GM15510 (cell line): Measurements from ENCODE around the gene MCTP2.

Experiments used
- POLR2A ChIP-seq: IDR thresholded peaks from 3 replicates; pipeline ENCODE4 v1.6.1; 2011; ENCODE audit warnings: borderline replicate concordance; ENCODE audit not compliant: insufficient read length; ENCODE audit errors: extremely low read depth

The MCTP2 gene

DNA sequence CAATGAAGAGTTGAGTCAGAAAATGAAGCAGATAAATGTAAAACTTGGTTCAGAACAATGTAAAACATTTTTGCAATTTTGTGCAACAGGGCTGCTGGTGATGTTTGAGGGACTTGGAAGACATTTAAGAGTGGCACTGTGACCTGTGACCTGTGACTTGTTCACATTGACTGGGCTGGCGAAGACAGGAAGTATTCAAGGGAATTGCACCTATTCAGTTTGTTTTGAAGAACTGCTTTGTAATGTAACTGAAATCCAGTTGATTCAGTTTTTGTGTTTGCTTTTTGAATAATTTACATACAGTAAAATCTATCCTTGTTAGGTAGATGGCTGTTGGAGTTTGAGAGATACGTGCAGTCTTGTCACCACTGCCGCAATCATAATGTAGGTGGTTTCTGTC lies 35.4 kb downstream of the MCTP2 start:
- TF ChIP-seq POLR2A, result no peak

GRCh38 chr15:94269954-94270353 lies 38.6 kb downstream of the MCTP2 start:
- TF ChIP-seq POLR2A, result no peak

- TF ChIP-seq POLR2A, result no peak
These were observed 39.2 kb downstream of the MCTP2 start for GRCh38 chr15:94270570-94270969.

DNA sequence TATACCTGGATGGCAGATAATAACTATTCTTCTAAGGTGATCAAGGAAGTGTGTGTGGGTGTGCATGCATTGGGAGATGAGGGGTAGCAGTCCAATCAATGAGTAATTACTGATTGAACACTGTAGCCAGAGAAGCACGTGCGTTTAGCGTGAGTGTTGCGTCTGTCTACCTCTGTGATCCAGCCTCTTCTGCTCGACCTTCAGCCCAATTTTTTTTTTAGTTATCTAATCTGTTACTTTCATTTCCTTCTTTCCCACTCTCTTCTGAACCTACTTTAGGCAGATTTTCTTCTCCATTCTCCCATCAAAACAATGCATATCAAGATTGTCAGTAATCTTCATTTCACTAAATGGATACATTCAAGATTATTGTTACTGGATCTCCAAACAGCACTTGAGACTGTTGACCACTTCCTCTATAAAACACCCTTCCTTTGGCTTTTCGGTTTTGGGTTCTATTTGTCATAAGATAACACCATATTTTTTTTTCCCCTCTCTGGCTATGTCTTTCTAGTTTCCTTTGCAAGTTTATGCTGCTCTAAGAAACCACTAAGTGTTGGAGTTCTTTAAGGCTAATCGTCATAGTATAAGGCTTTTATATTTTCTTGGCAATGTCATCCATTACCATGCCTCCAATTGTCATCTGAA lies 41.0 kb downstream of the MCTP2 start:
- no peak for TF ChIP-seq POLR2A

DNA sequence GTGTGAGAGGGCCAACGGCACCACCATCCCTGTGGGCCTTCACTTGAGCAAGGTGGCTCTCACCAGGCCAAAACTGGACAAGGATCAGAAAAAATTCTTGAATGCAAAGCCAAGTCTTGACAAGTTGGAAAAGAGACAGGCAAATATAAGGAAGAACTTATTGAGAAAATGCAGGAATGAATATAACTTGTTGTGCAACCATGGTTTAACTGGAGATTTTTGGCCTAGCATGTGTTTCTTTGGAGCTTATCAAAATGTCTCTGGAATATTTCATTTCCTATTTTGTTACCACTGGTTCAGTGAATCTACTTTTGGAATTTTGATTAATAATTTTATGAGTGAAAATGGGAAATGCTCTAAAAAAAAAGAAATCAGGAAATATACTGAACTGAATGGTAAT lies 42.5 kb downstream of the MCTP2 start:
- TF ChIP-seq POLR2A, result no peak

GRCh38 chr15:94274745-94275144 lies 43.4 kb downstream of the MCTP2 start:
- TF ChIP-seq POLR2A, result no peak

DNA sequence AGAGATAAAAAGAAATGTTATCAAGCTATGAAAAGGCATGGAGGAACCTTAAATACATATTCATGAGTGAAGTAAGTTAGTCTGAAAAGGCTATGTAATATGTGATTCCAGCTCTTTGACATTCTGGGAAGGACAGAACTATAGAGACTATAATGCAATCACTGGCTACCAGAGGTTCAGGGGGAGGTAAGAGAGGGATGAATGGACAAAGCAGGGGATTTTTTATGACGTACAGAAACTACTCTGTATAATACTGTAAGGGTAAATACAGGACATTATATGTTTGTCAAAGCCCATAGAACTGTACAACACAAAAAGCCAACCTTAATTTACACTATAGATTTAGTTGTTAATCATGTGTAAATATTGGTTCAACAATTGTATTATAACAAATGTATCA lies 46.1 kb downstream of the MCTP2 start:
- no peak for TF ChIP-seq POLR2A

- TF ChIP-seq POLR2A, result no peak
These were observed 48.4 kb downstream of the MCTP2 start for GRCh38 chr15:94279736-94280135.

DNA sequence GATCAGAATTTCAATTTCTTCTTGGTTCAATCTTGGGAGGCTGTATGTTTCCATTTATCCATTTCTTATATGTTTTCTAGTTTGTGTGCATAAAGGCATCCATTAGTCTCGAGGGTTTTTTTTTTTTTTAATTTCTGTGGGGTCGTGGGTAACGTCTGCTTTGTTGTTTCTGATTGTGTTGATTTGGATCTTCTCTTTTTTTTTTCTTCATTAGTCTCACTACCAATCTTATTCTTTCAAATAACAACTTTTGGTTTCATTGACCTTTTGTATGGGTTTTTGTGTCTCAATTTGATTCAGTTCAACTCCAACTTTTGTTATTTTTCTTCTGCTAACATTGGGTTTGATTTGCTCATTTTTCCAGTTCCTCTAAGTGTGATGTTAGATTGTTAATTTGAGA lies 48.9 kb downstream of the MCTP2 start:
- no peak for TF ChIP-seq POLR2A

GRCh38 chr15:94282269-94283250 lies 51.2 kb downstream of the MCTP2 start:
- no peak for TF ChIP-seq POLR2A

GRCh38 chr15:94286583-94286982 lies 55.2 kb downstream of the MCTP2 start:
- TF ChIP-seq POLR2A, result no peak

GRCh38 chr15:94287794-94288246 lies 56.5 kb downstream of the MCTP2 start:
- TF ChIP-seq POLR2A, result no peak

GRCh38 chr15:94290730-94291129 lies 59.4 kb downstream of the MCTP2 start:
- no peak for TF ChIP-seq POLR2A

DNA sequence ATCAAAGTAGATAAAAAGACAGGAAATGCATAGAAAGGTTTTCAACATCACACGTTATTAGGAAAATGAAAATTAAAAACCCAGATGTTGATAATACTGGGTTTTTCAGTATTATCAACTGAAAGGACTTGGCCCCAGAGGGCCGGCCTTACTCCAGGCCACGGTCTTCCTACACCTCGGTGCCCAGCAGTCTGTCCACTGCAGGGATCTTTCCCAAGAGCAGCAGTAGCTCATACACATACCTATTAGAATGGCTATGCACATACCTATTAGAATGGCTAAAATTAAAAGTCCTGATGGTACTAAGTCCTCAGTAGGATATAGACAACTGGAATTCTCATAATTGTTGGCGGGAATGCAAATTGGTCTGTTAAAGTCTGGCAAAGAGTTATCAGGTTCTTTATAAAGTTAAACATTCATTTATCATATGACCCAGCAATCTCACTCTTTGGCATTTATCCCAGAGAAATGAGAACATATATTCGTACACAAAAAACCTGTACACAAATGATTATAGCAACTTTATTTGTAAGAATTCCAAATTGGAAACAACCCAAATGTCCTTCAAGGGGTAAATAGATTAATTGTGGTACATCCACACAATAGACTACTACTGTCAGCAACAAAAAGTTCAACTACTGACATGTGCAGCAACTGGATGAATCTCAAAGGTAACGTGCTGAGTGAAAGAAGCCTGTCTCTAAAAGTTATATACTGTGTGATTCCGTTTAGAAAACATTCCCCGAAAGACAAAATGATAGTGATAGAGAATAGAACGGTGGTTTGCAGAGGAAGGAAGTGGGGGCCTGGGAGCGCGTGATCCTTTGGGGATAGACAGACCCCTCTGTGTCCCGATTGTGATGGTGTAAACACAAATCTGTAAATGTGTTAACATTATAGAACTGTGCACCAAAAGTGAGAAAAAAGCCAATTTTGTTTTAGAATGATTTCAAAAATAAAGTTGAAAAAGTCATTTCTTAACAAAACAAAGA lies 62.3 kb downstream of the MCTP2 start:
- no peak for TF ChIP-seq POLR2A
